Measurements from ENCODE around the gene DDX41.

GRCh38 chr5:177513500-177513899 is 3.3 kb downstream of the DDX41 start:
- TF ChIP-seq, protein P1, sequence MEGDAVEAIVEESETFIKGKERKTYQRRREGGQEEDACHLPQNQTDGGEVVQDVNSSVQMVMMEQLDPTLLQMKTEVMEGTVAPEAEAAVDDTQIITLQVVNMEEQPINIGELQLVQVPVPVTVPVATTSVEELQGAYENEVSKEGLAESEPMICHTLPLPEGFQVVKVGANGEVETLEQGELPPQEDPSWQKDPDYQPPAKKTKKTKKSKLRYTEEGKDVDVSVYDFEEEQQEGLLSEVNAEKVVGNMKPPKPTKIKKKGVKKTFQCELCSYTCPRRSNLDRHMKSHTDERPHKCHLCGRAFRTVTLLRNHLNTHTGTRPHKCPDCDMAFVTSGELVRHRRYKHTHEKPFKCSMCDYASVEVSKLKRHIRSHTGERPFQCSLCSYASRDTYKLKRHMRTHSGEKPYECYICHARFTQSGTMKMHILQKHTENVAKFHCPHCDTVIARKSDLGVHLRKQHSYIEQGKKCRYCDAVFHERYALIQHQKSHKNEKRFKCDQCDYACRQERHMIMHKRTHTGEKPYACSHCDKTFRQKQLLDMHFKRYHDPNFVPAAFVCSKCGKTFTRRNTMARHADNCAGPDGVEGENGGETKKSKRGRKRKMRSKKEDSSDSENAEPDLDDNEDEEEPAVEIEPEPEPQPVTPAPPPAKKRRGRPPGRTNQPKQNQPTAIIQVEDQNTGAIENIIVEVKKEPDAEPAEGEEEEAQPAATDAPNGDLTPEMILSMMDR (IDR thresholded peaks at IDR 0.05; ENCODE audit: insufficient read depth, low read length) = no peak
- no peak for TF ChIP-seq POLR2AphosphoS5 (IDR thresholded peaks at IDR 0.05; ENCODE audit: low read depth)
- TF ChIP-seq GABPA (IDR thresholded peaks at IDR 0.05; ENCODE audit: low read depth) = no peak
